Upper lobe of left lung (tissue), 6 donors: Measurements from ENCODE around the gene SEMA6C. TPM values are rescaled to one million over a fixed set of nuclear protein-coding genes. Genes with fewer than 3 reads are reported as not detected.
A peak's percentile ranks its signal among the peaks of the same experiment; 100 is the strongest.

ENCODE experiments used
- ATAC-seq, 2 donors: fragments of 200-7000 bp; cut with Tn5 transposase; one replicate each; pipeline ENCODE4 v1.9.1; 2022; ENCODE audit warnings: mild to moderate bottlenecking in 2 of 2, moderate library complexity in 2 of 2; ENCODE audit not compliant: low FRiP score in 2 of 2
- DNase-seq, 2 donors: peaks; one replicate each; pipeline ENCODE4 v3.0.0-alpha.2; 2019 to 2020
- H3K27ac ChIP-seq, 4 donors: fragments of 200-600 bp; sonication (generic); one replicate each; pipeline ENCODE4 v1.5.1; 2016 to 2019
- H3K27me3 ChIP-seq, 4 donors: fragments of 200-600 bp; sonication (generic); one replicate each; pipeline ENCODE4 v1.5.1; 2017 to 2019
- H3K36me3 ChIP-seq, 4 donors: fragments of 200-600 bp; sonication (generic); one replicate each; pipeline ENCODE4 v1.5.1; 2016 to 2019
- H3K4me1 ChIP-seq, 4 donors: fragments of 200-600 bp; sonication (generic); one replicate each; pipeline ENCODE4 v1.5.1; 2018 to 2019
- H3K4me3 ChIP-seq, 4 donors: fragments of 200-600 bp; sonication (generic); one replicate each; pipeline ENCODE4 v1.5.1; 2017 to 2019; ENCODE audit warnings: mild to moderate bottlenecking in 2 of 4, moderate library complexity in 1 of 4
- H3K9me3 ChIP-seq, 4 donors: fragments of 200-600 bp; sonication (generic); one replicate each; pipeline ENCODE4 v1.5.1; 2018 to 2019
- EP300 ChIP-seq, 4 donors: sonication (generic); formaldehyde crosslinking; IDR thresholded peaks; one replicate each; pipeline ENCODE4 v1.5.1; 2017; ENCODE audit warnings: antibody characterized with exemption in 4 of 4, control low read depth in 2 of 4
- POLR2A ChIP-seq, 4 donors: fragments of 450-650 bp; IDR thresholded peaks; one replicate each; pipeline ENCODE4 v1.5.1; 2016 to 2017; ENCODE audit warnings: antibody characterized with exemption in 4 of 4, mild to moderate bottlenecking in 2 of 4
- POLR2AphosphoS5 ChIP-seq, 2 donors: sonication (generic); formaldehyde crosslinking; IDR thresholded peaks; one replicate each; pipeline ENCODE4 v1.5.1; 2017; ENCODE audit warnings: antibody characterized with exemption in 2 of 2
- WGBS, 2 donors: methylation state at CpG; one replicate each; pipeline ENCODE4 v1.1.5; 2017 to 2018; 5-methylcytosine and 5-hydroxymethylcytosine counted together
- total RNA-seq, 6 donors: library from RNA; depleted of rRNA in 4 of 6; stranded (reverse); fragments of >200 nt in 4 of 6; gene quantifications; one replicate each; pipeline versions ENCODE4 v1.1.0 to v1.2.1, GENCODE V29; 2016 to 2021
- TF ChIP-seq, protein P1 (sequence below), 6 experiments: fragments of 450-650 bp in 4 of 6; fragments of 200-600 bp in 2 of 6; sonication (generic) in 2 of 6; IDR thresholded peaks; one replicate each; pipeline ENCODE4 v1.5.1; 2016 to 2019; ENCODE audit warnings: antibody characterized with exemption in 6 of 6
- donor health status: DM: no; HTN: no; CAD: no; lungs with moderate emphysema.
- donor health status: DM: no; HTN: yes; CAD: no; lungs with severe emphysema.

Gene SEMA6C
- total RNA-seq, 6 donors from 2014 or later, result 2.1 to 13.6 (median 5.8) TPM

DNA sequence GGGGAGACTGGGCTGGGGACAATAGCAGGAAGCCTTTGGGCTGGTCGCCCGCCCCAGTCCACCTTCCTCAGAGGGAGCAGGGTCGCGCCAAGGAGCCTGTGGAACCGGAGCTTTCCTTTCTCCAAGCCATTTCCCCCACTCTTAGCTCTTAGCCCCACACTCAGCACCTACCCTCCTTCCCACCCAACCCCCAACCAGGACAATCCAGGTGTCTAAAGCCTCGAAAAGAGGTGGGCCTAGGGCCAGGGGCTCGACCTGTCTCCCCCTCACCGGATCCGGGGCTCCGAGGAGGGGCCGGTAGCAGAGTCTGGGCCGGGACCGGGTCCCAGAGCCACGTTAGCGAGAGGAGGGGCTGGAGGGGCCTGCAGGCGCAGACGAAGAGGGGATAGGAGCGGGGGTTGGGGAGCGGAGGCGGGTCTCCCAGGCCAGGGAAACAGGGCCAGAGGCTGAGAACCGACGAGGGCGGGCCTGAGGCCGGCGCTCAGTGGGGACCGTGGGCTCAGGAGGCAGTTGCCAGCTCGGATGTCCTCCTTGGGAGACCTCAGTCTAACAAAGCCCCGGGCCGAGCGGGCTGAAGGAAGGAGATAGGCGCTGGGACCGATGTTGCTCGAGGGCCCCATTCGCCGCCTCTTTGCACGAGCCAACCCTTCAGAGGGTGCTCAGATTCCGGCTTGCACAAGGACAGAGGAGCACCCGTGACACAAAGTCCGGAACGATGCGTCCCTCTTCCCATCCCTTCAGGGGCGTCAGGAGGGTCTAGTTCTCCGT lies 943 bp downstream of the SEMA6C start:
- Histone ChIP-seq H3K36me3 (no peaks in the 10 kb centered on the region), H3K27ac (peak overlapping the region in 3 of 4 donors; percentile 48 to 80 (median 62)), H3K27me3 (no peaks in the 10 kb centered on the region), H3K9me3 (no peaks in the 10 kb centered on the region), H3K4me3 (peak overlapping the region; percentile 29 to 76 (median 56)), H3K4me1 (peaks cover 21 to 28% (median 25%) of the 10 kb centered on the region in 4 donors)
- TF ChIP-seq EP300 (IDR thresholded peaks at IDR 0.05), result no peak
- TF ChIP-seq, protein P1, sequence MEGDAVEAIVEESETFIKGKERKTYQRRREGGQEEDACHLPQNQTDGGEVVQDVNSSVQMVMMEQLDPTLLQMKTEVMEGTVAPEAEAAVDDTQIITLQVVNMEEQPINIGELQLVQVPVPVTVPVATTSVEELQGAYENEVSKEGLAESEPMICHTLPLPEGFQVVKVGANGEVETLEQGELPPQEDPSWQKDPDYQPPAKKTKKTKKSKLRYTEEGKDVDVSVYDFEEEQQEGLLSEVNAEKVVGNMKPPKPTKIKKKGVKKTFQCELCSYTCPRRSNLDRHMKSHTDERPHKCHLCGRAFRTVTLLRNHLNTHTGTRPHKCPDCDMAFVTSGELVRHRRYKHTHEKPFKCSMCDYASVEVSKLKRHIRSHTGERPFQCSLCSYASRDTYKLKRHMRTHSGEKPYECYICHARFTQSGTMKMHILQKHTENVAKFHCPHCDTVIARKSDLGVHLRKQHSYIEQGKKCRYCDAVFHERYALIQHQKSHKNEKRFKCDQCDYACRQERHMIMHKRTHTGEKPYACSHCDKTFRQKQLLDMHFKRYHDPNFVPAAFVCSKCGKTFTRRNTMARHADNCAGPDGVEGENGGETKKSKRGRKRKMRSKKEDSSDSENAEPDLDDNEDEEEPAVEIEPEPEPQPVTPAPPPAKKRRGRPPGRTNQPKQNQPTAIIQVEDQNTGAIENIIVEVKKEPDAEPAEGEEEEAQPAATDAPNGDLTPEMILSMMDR (IDR thresholded peaks at IDR 0.05), result no peak
- no peak for TF ChIP-seq POLR2AphosphoS5 (IDR thresholded peaks at IDR 0.05)
- no peak for TF ChIP-seq POLR2A (IDR thresholded peaks at IDR 0.05)
- WGBS, 2 donors, result 22% methylated on average over 26 to 28 of the region's 43 CpGs
- ATAC-seq (peak in 1 of 2 donors; percentile 16), DNase-seq (peak; percentile 40 to 76)

DNA sequence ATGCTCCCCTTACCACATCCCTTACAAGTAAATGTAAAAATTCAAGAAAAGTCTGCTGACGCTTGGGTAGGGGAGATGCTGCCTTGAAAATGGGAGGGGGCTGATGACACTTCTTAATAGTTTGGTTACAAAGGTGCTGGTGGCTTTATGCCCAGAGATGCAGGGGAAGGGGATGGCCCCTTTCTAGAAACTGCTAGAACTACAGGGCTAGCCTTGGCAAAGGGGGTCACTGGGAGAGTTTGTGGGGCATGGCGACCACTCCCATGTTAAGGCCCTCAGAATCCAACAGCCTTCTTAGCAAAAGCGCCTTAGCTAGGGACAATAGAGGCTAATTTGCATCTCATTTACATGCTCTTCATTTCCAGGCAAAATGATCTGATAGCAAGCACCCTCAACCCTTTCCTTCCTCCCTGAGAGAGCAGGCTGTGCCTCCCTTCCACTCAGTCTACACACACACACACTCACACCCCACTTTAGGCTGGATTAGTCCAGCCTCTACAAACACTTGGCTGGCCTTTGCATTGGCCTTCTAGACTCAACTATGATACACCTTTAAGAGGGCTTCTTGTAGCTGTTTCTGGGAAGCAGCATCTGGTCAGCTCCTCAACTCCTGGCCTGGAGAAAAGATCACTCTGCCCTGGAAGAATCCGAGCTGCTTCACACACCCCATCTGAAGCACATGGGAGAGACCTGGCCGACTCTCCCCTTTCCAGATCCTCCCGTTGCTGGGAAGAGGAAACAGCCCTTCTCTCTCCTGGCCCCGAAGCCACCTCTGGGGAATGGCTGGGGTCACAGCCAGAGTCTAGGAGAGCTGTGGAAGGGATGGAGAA lies 1.7 kb downstream of the SEMA6C start:
- 54 to 56% methylated on average over 7 of the region's 7 CpGs for WGBS, 2 donors
- H3K9me3 ChIP-seq, result no peaks in the 10 kb centered on the region
- H3K4me3 ChIP-seq, result peak overlapping the region in 3 of 4 donors; percentile 55 to 76 (median 57)
- ATAC-seq (peak in 1 of 2 donors; percentile 60), DNase-seq (peak in 1 of 2 donors; percentile 63)
- peak overlapping the region in 3 of 4 donors; percentile 48 to 80 (median 62) for H3K27ac ChIP-seq
- peaks cover 21 to 28% (median 25%) of the 10 kb centered on the region in 4 donors for H3K4me1 ChIP-seq
- peaks cover 0 to 2% (median under 1%) of the 10 kb centered on the region in 4 donors for H3K36me3 ChIP-seq
- H3K27me3 ChIP-seq, result no peaks in the 10 kb centered on the region
- TF ChIP-seq POLR2A (IDR thresholded peaks at IDR 0.05), result no peak
- TF ChIP-seq POLR2AphosphoS5 (IDR thresholded peaks at IDR 0.05), result peak in 1 of 2 donors; percentile 18

DNA sequence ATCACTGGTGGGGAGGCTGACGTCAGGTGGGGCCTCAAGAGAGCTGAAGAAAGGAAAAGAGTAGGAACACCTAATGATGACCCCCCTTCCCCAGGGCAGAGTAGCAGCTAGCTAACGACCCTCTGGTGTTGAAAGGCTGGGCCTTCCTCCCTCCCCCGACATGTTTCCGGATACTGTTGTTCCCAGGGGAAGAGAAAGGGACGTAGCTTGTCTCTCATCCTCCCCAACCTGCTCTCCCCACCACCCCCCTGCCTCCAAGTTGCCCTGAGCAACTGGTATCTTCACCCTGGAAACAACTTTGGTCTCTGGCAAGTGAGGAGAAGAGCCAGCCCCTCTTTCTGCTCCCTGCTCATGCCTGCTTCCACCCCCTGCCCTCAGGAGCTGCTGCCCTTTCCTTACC lies 2.4 kb downstream of the SEMA6C start:
- Histone ChIP-seq H3K27ac (no peak overlapping the region), H3K9me3 (no peaks in the 10 kb centered on the region), H3K36me3 (peaks cover 0 to 4% (median 2%) of the 10 kb centered on the region in 4 donors), H3K4me1 (peaks cover 21 to 28% (median 25%) of the 10 kb centered on the region in 4 donors), H3K4me3 (no peak overlapping the region), H3K27me3 (no peaks in the 10 kb centered on the region)
- no peak for ATAC-seq
- TF ChIP-seq EP300 (IDR thresholded peaks at IDR 0.05) (no peak), POLR2AphosphoS5 (IDR thresholded peaks at IDR 0.05) (no peak), POLR2A (IDR thresholded peaks at IDR 0.05) (no peak)
- TF ChIP-seq, protein P1 (IDR thresholded peaks at IDR 0.05), result no peak
- 66 to 68% methylated on average over 5 of the region's 5 CpGs for WGBS, 2 donors
- DNase-seq, result no peak

DNA sequence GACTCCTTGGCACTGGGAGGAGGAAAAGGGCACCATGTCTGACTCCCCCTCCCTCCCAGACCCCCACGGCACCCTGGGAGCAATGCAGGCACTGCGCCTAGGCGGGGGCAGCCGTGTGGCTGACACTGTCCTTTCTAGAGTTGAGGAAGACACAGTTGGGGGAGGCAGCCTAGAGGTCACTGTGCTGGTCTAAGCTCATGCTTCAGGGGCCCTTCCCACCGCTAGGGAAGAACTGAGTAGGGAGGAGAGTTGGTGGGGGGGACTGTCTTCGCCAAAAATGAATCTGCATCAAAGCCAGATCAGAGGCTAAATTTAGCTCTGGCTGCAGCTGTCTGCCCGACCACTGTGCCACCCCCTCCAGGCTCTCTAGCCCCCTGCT lies 3.4 kb downstream of the SEMA6C start:
- Histone ChIP-seq H3K27ac (no peak overlapping the region), H3K36me3 (peaks cover 0 to 4% (median 2%) of the 10 kb centered on the region in 4 donors), H3K27me3 (no peaks in the 10 kb centered on the region), H3K9me3 (no peaks in the 10 kb centered on the region), H3K4me3 (no peak overlapping the region), H3K4me1 (peaks cover 21 to 28% (median 25%) of the 10 kb centered on the region in 4 donors)
- ATAC-seq (no peak), DNase-seq (no peak)
- TF ChIP-seq POLR2A (IDR thresholded peaks at IDR 0.05) (no peak), EP300 (IDR thresholded peaks at IDR 0.05) (no peak), POLR2AphosphoS5 (IDR thresholded peaks at IDR 0.05) (no peak)
- TF ChIP-seq, protein P1 (IDR thresholded peaks at IDR 0.05), result no peak
- 72 to 76% methylated on average over 7 of the region's 7 CpGs for WGBS, 2 donors
